H1 (cell line): ENCODE measurements around the gene TBRG4. TPM values are rescaled to one million over a fixed set of nuclear protein-coding genes. Genes with fewer than 3 reads are reported as not detected.

Source experiments
- CTCF ChIA-PET: fragments of 300-600 bp; sonication (Branson Sonifier 250); formaldehyde crosslinking; loops from one replicate; lab custom pipeline; 2021; ENCODE audit not compliant: partially characterized antibody; lab: Charles Lee
- POLR2A ChIA-PET: fragments of 300-600 bp; sonication (Branson Sonifier 250); formaldehyde crosslinking; loops from one replicate; lab custom pipeline; 2021; ENCODE audit warnings: inconsistent platforms; ENCODE audit not compliant: partially characterized antibody; lab: Charles Lee
- DNase-seq, 2 experiments: peaks; one replicate each; pipeline versions ENCODE4 v3.0.0 to v3.0.0-alpha.2; 2010 to 2022; ENCODE audit warnings: low spot score in 2 of 2, low read depth in 1 of 2, mixed read lengths in 1 of 2
- FAIRE-seq: peaks from 2 replicates; lab custom pipeline; 2011; peaks lifted over from hg19 to GRCh38; lab: Jason Lieb, UNC
- H2AFZ ChIP-seq: 2 replicates; pipeline ENCODE4 v1.8.1; 2012; ENCODE audit warnings: low read length, inconsistent platforms
- H2AK5ac ChIP-seq: 2 replicates; pipeline ENCODE4 v1.6.1; 2013; ENCODE audit warnings: low read depth, low read length
- H2BK120ac ChIP-seq: replicated peaks from 2 replicates; pipeline ENCODE3; 2013; ENCODE audit warnings: low read depth, low read length, inconsistent platforms
- H2BK12ac ChIP-seq: 2 replicates; pipeline ENCODE4 v1.6.1; 2013; ENCODE audit warnings: low read depth, low read length
- H2BK15ac ChIP-seq: 2 replicates; pipeline ENCODE4 v1.6.1; 2013; ENCODE audit warnings: low read length
- H2BK20ac ChIP-seq: 2 replicates; pipeline ENCODE4 v1.6.1; 2013; ENCODE audit warnings: low read length
- H2BK5ac ChIP-seq: 2 replicates; pipeline ENCODE4 v1.6.1; 2013; ENCODE audit warnings: low read depth, low read length
- H3K14ac ChIP-seq: 2 replicates; pipeline ENCODE4 v1.6.1; 2013; ENCODE audit warnings: inconsistent platforms; ENCODE audit not compliant: insufficient read length
- H3K18ac ChIP-seq: 2 replicates; pipeline ENCODE4 v1.6.1; 2013; ENCODE audit warnings: low read length; ENCODE audit errors: extremely low read depth
- H3K23ac ChIP-seq: 2 replicates; pipeline ENCODE4 v1.6.1; 2013; ENCODE audit warnings: inconsistent platforms; ENCODE audit not compliant: insufficient read length
- H3K23me2 ChIP-seq: 2 replicates; pipeline ENCODE4 v1.6.1; 2013; ENCODE audit warnings: low read depth, low read length
- H3K27ac ChIP-seq: 2 replicates; pipeline ENCODE4 v1.6.1; 2011; ENCODE audit warnings: low read depth, low read length, inconsistent platforms
- H3K27me3 ChIP-seq, 4 experiments: replicated peaks in 1 of 4; 1 replicate in 1 of 4; 2 replicates in 3 of 4; pipeline versions ENCODE4 v1.6.1 to v1.8.1; 2011 to 2013; ENCODE audit warnings: low read length in 3 of 4, mild to moderate bottlenecking in 3 of 4, inconsistent platforms in 2 of 4, mixed read lengths in 2 of 4, moderate library complexity in 1 of 4; ENCODE audit not compliant: control insufficient read depth in 3 of 4, insufficient read depth in 3 of 4; ENCODE audit errors: extremely low read depth in 1 of 4
- H3K36me3 ChIP-seq, 4 experiments: 2 replicates each; pipeline versions ENCODE4 v1.6.1 to v1.8.1; 2011 to 2013; ENCODE audit warnings: mild to moderate bottlenecking in 4 of 4, low read length in 3 of 4, moderate library complexity in 2 of 4, control low read depth in 1 of 4, inconsistent platforms in 1 of 4; ENCODE audit not compliant: insufficient read depth in 4 of 4, control insufficient read depth in 2 of 4
- H3K4ac ChIP-seq: replicated peaks from 2 replicates; pipeline ENCODE3; 2013; ENCODE audit warnings: low read length, low read depth, mixed read lengths, inconsistent platforms; ENCODE audit not compliant: insufficient read length
- H3K4me1 ChIP-seq, 4 experiments: replicated peaks in 1 of 4; 1 replicate in 1 of 4; 2 replicates in 3 of 4; pipeline versions ENCODE4 v1.6.1 to v1.8.1; 2011 to 2013; ENCODE audit warnings: low read length in 3 of 4, inconsistent platforms in 2 of 4, mixed read lengths in 1 of 4; ENCODE audit not compliant: insufficient read depth in 4 of 4, control insufficient read depth in 3 of 4
- H3K4me2 ChIP-seq, 2 experiments: 2 replicates each; pipeline versions ENCODE4 v1.6.1 to v1.8.1; 2011 to 2013; ENCODE audit warnings: low read depth in 2 of 2, low read length in 2 of 2, control low read depth in 1 of 2, inconsistent platforms in 1 of 2, mild to moderate bottlenecking in 1 of 2; ENCODE audit not compliant: insufficient read depth in 1 of 2
- H3K4me3 ChIP-seq, 4 experiments: fragments of 200-600, 300-600 bp in 1 of 4; sonication (generic), shearing (Covaris generic), sonication (Bioruptor Twin) in 1 of 4; 2 replicates each; pipeline versions ENCODE4 v1.5.1 to v1.8.1; 2011 to 2016; ENCODE audit warnings: low read length in 4 of 4, low read depth in 3 of 4, control low read depth in 2 of 4, inconsistent platforms in 2 of 4, mild to moderate bottlenecking in 2 of 4, mixed read lengths in 1 of 4, moderate library complexity in 1 of 4; ENCODE audit not compliant: insufficient read depth in 2 of 4; ENCODE audit errors: extremely low read depth in 1 of 4
- H3K56ac ChIP-seq: replicated peaks from 2 replicates; pipeline ENCODE3; 2013; ENCODE audit warnings: low read depth, mild to moderate bottlenecking, mixed read lengths, low read length, inconsistent platforms; ENCODE audit not compliant: insufficient read length
- H3K79me1 ChIP-seq: 2 replicates; pipeline ENCODE4 v1.6.1; 2013; ENCODE audit warnings: low read depth, low read length, control low read depth
- H3K79me2 ChIP-seq, 2 experiments: 2 replicates each; pipeline versions ENCODE4 v1.6.1 to v1.8.1; 2012 to 2013; ENCODE audit warnings: low read length in 2 of 2, mild to moderate bottlenecking in 2 of 2, inconsistent platforms in 1 of 2; ENCODE audit not compliant: insufficient read depth in 2 of 2, control insufficient read depth in 1 of 2
- H3K9ac ChIP-seq, 4 experiments: replicated peaks in 1 of 4; 1 replicate in 1 of 4; 2 replicates in 3 of 4; pipeline versions ENCODE4 v1.6.1 to v1.8.1; 2011 to 2013; ENCODE audit warnings: low read depth in 3 of 4, low read length in 3 of 4, control low read depth in 2 of 4, mild to moderate bottlenecking in 2 of 4, moderate library complexity in 2 of 4, inconsistent platforms in 1 of 4; ENCODE audit errors: extremely low read depth in 1 of 4
- H3K9me3 ChIP-seq, 2 experiments: 2 replicates each; pipeline versions ENCODE4 v1.6.1 to v1.8.1; 2012 to 2013; ENCODE audit warnings: mild to moderate bottlenecking in 2 of 2, moderate library complexity in 2 of 2, control low read depth in 1 of 2, inconsistent platforms in 1 of 2, low read depth in 1 of 2, low read length in 1 of 2, mixed read lengths in 1 of 2; ENCODE audit not compliant: insufficient read depth in 2 of 2
- H4K20me1 ChIP-seq, 2 experiments: replicated peaks in 1 of 2; 2 replicates each; pipeline versions ENCODE3 to v1.8.1; 2011 to 2013; ENCODE audit warnings: inconsistent platforms in 2 of 2, low read length in 2 of 2, mild to moderate bottlenecking in 1 of 2; ENCODE audit not compliant: insufficient read depth in 2 of 2, control insufficient read depth in 1 of 2
- H4K5ac ChIP-seq: 2 replicates; pipeline ENCODE4 v1.6.1; 2013; ENCODE audit warnings: low read length, low read depth, mixed read lengths, inconsistent platforms; ENCODE audit not compliant: insufficient read length
- H4K8ac ChIP-seq: 2 replicates; pipeline ENCODE4 v1.8.0; 2013; ENCODE audit warnings: mild to moderate bottlenecking, moderate library complexity, low read length, inconsistent platforms; ENCODE audit not compliant: insufficient read depth; ENCODE audit errors: extremely low read depth
- H4K91ac ChIP-seq: replicated peaks from 2 replicates; pipeline ENCODE3; 2013; ENCODE audit warnings: low read length, mixed read lengths, inconsistent platforms; ENCODE audit not compliant: insufficient read length
- ASH2L ChIP-seq: fragments of 200-600, 300-600 bp; sonication (generic); IDR thresholded peaks from one replicate; pipeline ENCODE4 v1.7.1; 2017; ENCODE audit warnings: low read length
- E2F6 ChIP-seq: IDR thresholded peaks from 2 replicates; pipeline ENCODE4 v1.6.1; 2012; ENCODE audit warnings: inconsistent platforms
- JUND ChIP-seq: IDR thresholded peaks from 2 replicates; pipeline ENCODE4 v1.6.1; 2011; ENCODE audit warnings: mild to moderate bottlenecking, improper control_type of control experiment, low read length
- RFX5 ChIP-seq: IDR thresholded peaks from 2 replicates; pipeline ENCODE4 v1.6.1; 2011; ENCODE audit warnings: low read depth, low read length, improper control_type of control experiment, borderline replicate concordance
- RNF2 ChIP-seq: fragments of 200-900, 300-1000 bp; sonication (generic); IDR thresholded peaks from 2 replicates; pipeline ENCODE4 v1.7.1; 2016; ENCODE audit warnings: borderline replicate concordance, low read depth, mild to moderate bottlenecking, antibody characterized with exemption, low read length; ENCODE audit not compliant: poor library complexity, severe bottlenecking; ENCODE audit errors: missing control alignments
- SIN3A ChIP-seq, 2 experiments: IDR thresholded peaks in 1 of 2; conservative IDR thresholded peaks in 1 of 2; 2 replicates each; pipeline ENCODE4 v1.6.1; 2011 to 2012; ENCODE audit warnings: low read length in 2 of 2, improper control_type of control experiment in 1 of 2, low read depth in 1 of 2, mild to moderate bottlenecking in 1 of 2
- SIRT6 ChIP-seq: IDR thresholded peaks from one replicate; pipeline ENCODE4 v1.7.1; 2012; ENCODE audit warnings: low read length, inconsistent platforms
- SIX5 ChIP-seq: IDR thresholded peaks from 2 replicates; pipeline ENCODE4 v1.6.1; 2011; ENCODE audit warnings: mild to moderate bottlenecking, low read depth, low read length
- SUZ12 ChIP-seq: fragments of 200-600 bp; sonication (generic); IDR thresholded peaks from 2 replicates; pipeline ENCODE4 v1.6.1; 2012; ENCODE audit warnings: mild to moderate bottlenecking, inconsistent platforms, low read length, moderate library complexity, mixed read lengths
- TCF12 ChIP-seq: IDR thresholded peaks from 2 replicates; pipeline ENCODE4 v1.6.1; 2011; ENCODE audit warnings: low read depth, mild to moderate bottlenecking, low read length
- ZNF274 ChIP-seq: IDR thresholded peaks from 2 replicates; pipeline ENCODE4 v1.7.0; 2012; ENCODE audit warnings: low read length, borderline replicate concordance; ENCODE audit errors: extremely low read depth
- WGBS, 2 experiments: shearing (Covaris generic) in 1 of 2; methylation state at CpG; one replicate each; pipeline versions ENCODE4 v1.1.6 to v1.1.7; 2013 to 2015; ENCODE audit warnings: low lambda C conversion rate in 2 of 2, mixed read lengths in 2 of 2, inconsistent platforms in 1 of 2, low coverage in 1 of 2, missing lambda C conversion rate in 1 of 2; ENCODE audit not compliant: insufficient replicate concordance in 2 of 2, insufficient coverage in 1 of 2, insufficient read length in 1 of 2; ENCODE audit errors: extremely low coverage in 1 of 2, missing lambda C conversion rate in 1 of 2; 5-methylcytosine and 5-hydroxymethylcytosine counted together
- polyA plus RNA-seq, 7 experiments: library from polyadenylated mRNA; depleted of rRNA in 3 of 7; stranded (reverse) in 5 of 7; unstranded in 2 of 7; fragments of >200 nt in 5 of 7; fragments of 200-250 nt in 2 of 7; gene quantifications; 1 replicate in 5 of 7; 2 replicates in 1 of 7; 4 replicates in 1 of 7; pipeline versions ENCODE4 v1.2.1 to v1.2.3, GENCODE V29; 2011 to 2013; ENCODE audit warnings: missing spikeins in 2 of 7, mixed read lengths in 2 of 7
- total RNA-seq: library from RNA; stranded (reverse); fragmentation: NEBNext Ultra II Directional; extraction: Animal tissue kit (Norgen Biotek cat#: 25700); gene quantifications from 2 replicates; pipeline ENCODE4 v1.2.1, GENCODE V29; 2021

Gene TBRG4
- total and polyA plus RNA-seq, 2 of the 8 experiments (the other 6 are each of a cell fraction or from before 2014, with no cell fraction given), result 110 to 137 TPM

GRCh38 chr7:45092100-45092930, 19.2 kb downstream of the TBRG4 start:
- peaks cover 2 to 11% (median 6%) of the 10 kb centered on the region in 4 experiments; a peak in 5 of 7 replicates for H3K4me1 ChIP-seq
- peaks cover 0 to 3% of the 10 kb centered on the region in 2 experiments for H4K20me1 ChIP-seq
- peak overlapping the region; percentile 1; the same call in 1 of the 2 replicates for H2AFZ ChIP-seq
- no peaks in the 10 kb centered on the region for H3K79me1 ChIP-seq
- POLR2A ChIA-PET, result interaction anchor here (0.6 to 2.0 kb wide), 10 partner anchors 11 to 208 kb away, joined by 3 to 8 read pairs (median 3); no protein-coding TSS in a partner anchor
- no peak overlapping the region for H2AK5ac ChIP-seq
- H2BK12ac ChIP-seq, result no peak overlapping the region
- WGBS, 2 experiments, result 65% methylated on average over 7 of the region's 7 CpGs; no CpG with 5 or more reads in 1 of the 2 experiments
- DNase-seq (no peak), FAIRE-seq (no peak)
- H3K14ac ChIP-seq, result no peak overlapping the region
- H4K91ac ChIP-seq, result no peak overlapping the region
- no peak overlapping the region for H2BK20ac ChIP-seq
- H3K18ac ChIP-seq, result no peak overlapping the region
- H3K79me2 ChIP-seq, result no peaks in the 10 kb centered on the region
- H3K23me2 ChIP-seq, result peaks cover 2% of the 10 kb centered on the region; the same call in 1 of the 2 replicates
- no peak overlapping the region for H3K9ac ChIP-seq
- H3K4me3 ChIP-seq, result no peak overlapping the region; a peak in 1 of 8 replicates
- no peaks in the 10 kb centered on the region for H3K36me3 ChIP-seq
- no peak overlapping the region for H4K8ac ChIP-seq
- no peak overlapping the region for H4K5ac ChIP-seq
- H3K23ac ChIP-seq, result no peak overlapping the region
- H2BK120ac ChIP-seq, result no peak overlapping the region
- no peaks in the 10 kb centered on the region for H3K9me3 ChIP-seq
- CTCF ChIA-PET, result interaction anchor here (0.8 to 1.7 kb wide), 3 partner anchors 13 to 44 kb away, joined by 3 to 5 read pairs (median 3); no protein-coding TSS in a partner anchor
- no peak overlapping the region for H3K4ac ChIP-seq
- peaks cover 0 to 12% (median 10%) of the 10 kb centered on the region in 4 experiments; a peak in 5 of 7 replicates for H3K27me3 ChIP-seq
- no peak overlapping the region for H3K56ac ChIP-seq
- no peak overlapping the region for H3K27ac ChIP-seq
- H2BK15ac ChIP-seq, result no peak overlapping the region
- H2BK5ac ChIP-seq, result peak overlapping the region; percentile 66; the same call in 1 of the 2 replicates
- peak overlapping the region; percentile 34 to 35 for H3K4me2 ChIP-seq
- TF ChIP-seq ASH2L (no peak), E2F6 (no peak), SIN3A (conservative IDR thresholded peaks at IDR 0.05 in 1 of 2, IDR thresholded peaks at IDR 0.05 in 1 of 2; ENCODE audit: low read depth in 1 of 2, low read length in 2 of 2) (no peak), SIRT6 (no peak), TCF12 (no peak), JUND (no peak), SUZ12 (no peak), RNF2 (no peak), ZNF274 (no peak), SIX5 (no peak), RFX5 (no peak)
